AG04450 (cell line): ENCODE results near the gene RPP30. TPM values are rescaled to one million over a fixed set of nuclear protein-coding genes. Genes with fewer than 3 reads are reported as not detected.

Experiments used
- CTCF ChIA-PET: fragments of 300-600, 350-600 bp; formaldehyde crosslinking; extraction: SDS; loops from one replicate; lab custom pipeline; 2022; ENCODE audit warnings: antibody characterized with exemption, inconsistent platforms; lab: Charles Lee
- POLR2A ChIA-PET: fragments of 350-600 bp; formaldehyde crosslinking; extraction: SDS; loops from one replicate; lab custom pipeline; 2021; ENCODE audit warnings: antibody characterized with exemption, inconsistent platforms; lab: Yijun Ruan, JAX
- DNase-seq: peaks from one replicate; pipeline ENCODE4 v3.0.0-alpha.2; 2011; ENCODE audit warnings: low read depth, low spot score
- H3K27ac ChIP-seq: one replicate; pipeline ENCODE4 v1.5.1; 2012; ENCODE audit warnings: low read depth, low read length, control low read depth
- H3K27me3 ChIP-seq: one replicate; pipeline ENCODE4 v1.6.0; 2012; ENCODE audit warnings: low read length; ENCODE audit not compliant: control insufficient read depth, insufficient read depth
- H3K4me3 ChIP-seq: 2 replicates; pipeline ENCODE4 v1.5.1; 2011; ENCODE audit warnings: mild to moderate bottlenecking, low read depth, low read length, control low read depth
- H3K9me3 ChIP-seq: 2 replicates; pipeline ENCODE4 v1.5.1; 2012; ENCODE audit warnings: low read length; ENCODE audit not compliant: control insufficient read depth, insufficient read depth
- CTCF ChIP-seq: IDR thresholded peaks from 2 replicates; pipeline ENCODE4 v1.5.1; 2011; ENCODE audit warnings: low read depth, low read length, control low read depth, inconsistent platforms
- polyA plus RNA-seq: library from polyadenylated mRNA; depleted of rRNA; stranded (reverse); fragments of >200 nt; gene quantifications from 2 replicates; pipeline ENCODE4 v1.2.3, GENCODE V29; 2011

RPP30 gene
- polyA plus RNA-seq, 1 experiment: 43.7 TPM

- ChIA-PET POLR2A (no interaction called here), CTCF (interaction anchor here (0.7 to 5.5 kb wide), 2 partner anchors 86 to 338 kb away, joined by 3 to 189 read pairs; no protein-coding TSS in a partner anchor)
- no peak overlapping the region for H3K27ac ChIP-seq
- no peaks in the 10 kb centered on the region for H3K27me3 ChIP-seq
- no peaks in the 10 kb centered on the region for H3K9me3 ChIP-seq
- TF ChIP-seq CTCF: no peak
- H3K4me3 ChIP-seq: no peak overlapping the region
- no peak for DNase-seq
These were observed 42.1 kb downstream of the RPP30 start for GRCh38 chr10:90913774-90914420.

GRCh38 chr10:90914992-90915765 lies 43.4 kb downstream of the RPP30 start:
- ChIA-PET CTCF (interaction anchor here (0.6 to 5.5 kb wide), 3 partner anchors 105 to 337 kb away, joined by 3 to 189 read pairs (median 5); no protein-coding TSS in a partner anchor), POLR2A (no interaction called here)
- H3K9me3 ChIP-seq: no peaks in the 10 kb centered on the region
- H3K27ac ChIP-seq: no peak overlapping the region
- no peak overlapping the region for H3K4me3 ChIP-seq
- no peak for DNase-seq
- no peak for TF ChIP-seq CTCF
- H3K27me3 ChIP-seq: no peaks in the 10 kb centered on the region

GRCh38 chr10:90915766-90916075 lies 43.9 kb downstream of the RPP30 start:
- H3K27ac ChIP-seq: no peak overlapping the region
- CTCF ChIA-PET: interaction anchor here (1.0 kb wide), 1 partner anchor 336 kb away, joined by 3 read pairs; no protein-coding TSS in a partner anchor
- no peak overlapping the region for H3K4me3 ChIP-seq
- no peak for TF ChIP-seq CTCF
- no peak for DNase-seq
- H3K9me3 ChIP-seq: no peaks in the 10 kb centered on the region
- POLR2A ChIA-PET: no interaction called here
- no peaks in the 10 kb centered on the region for H3K27me3 ChIP-seq

DNA sequence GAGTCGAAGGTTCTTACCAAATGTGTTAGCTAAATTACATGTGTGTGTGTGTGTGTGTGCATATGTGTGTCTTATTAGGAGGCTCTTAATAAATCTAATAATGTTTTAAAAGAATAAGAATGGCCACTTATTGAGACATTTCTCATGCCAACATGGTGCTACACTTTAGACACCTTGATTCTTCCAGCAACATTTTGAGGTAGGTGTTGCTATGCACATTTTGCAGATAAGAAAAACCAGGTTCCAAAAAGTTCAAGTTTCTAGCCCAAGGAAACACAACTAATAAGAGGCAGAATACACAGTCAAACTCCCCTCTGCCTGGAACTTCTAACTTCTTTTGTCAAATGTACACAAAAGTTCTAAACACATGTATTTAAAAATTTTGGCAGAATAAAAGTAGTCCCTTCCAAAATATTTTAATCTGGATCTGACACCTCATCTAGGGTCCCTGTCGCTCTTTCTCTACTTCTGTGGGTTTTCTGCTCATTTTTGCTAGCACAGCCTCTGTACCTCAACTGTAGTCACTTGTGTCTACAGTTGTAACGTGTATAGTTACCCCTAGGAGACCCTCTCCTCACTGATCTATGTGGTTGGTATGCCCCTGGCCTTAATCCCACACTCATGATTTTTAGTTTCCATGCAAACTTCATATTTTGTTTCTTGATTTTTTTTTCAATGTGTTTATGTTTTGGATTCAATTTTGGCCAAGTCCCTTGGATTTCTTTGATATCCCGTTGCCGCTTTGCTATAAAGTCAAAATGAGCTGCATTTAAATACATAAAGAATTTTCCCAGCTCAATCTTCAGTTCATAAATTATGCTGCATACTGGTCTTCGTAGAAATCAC lies 44.8 kb downstream of the RPP30 start:
- H3K27me3 ChIP-seq: no peaks in the 10 kb centered on the region
- ChIA-PET POLR2A (no interaction called here), CTCF (interaction anchor here (0.6 to 4.2 kb wide), 6 partner anchors 37 to 382 kb away, joined by 3 to 30 read pairs (median 4); no protein-coding TSS in a partner anchor)
- no peaks in the 10 kb centered on the region for H3K9me3 ChIP-seq
- H3K27ac ChIP-seq: no peak overlapping the region
- DNase-seq: no peak
- TF ChIP-seq CTCF: no peak
- no peak overlapping the region for H3K4me3 ChIP-seq
